ENCODE data around the gene MAP7. TPM values are rescaled to one million over a fixed set of nuclear protein-coding genes. Genes with fewer than 3 reads are reported as not detected.

MAP7 gene
- polyA plus RNA-seq, 1 donor from 2014 or later: 5.1 TPM

DNA sequence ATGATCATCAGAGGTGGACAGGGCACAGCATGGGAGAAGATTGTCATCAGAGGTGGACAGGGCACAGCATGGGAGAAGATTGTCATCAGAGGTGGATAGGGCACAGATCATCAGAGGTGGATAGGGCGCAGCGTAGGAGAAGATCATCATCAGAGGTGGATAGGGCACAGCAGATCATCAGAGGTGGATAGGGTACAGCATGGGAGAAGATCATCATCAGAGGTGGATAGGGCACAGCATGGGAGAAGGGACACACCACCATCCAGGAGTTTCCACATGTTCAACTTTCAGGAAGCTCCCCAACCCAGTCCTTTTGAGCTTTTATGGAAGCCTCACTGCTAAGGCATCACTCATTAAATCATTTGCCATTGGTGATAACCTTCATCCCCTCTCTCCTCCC is 104.1 kb downstream of the MAP7 start:
- no peaks in the 10 kb centered on the region for H3K27me3 ChIP-seq (ENCODE audit: insufficient read depth, low read depth, low read length)
- no peaks in the 10 kb centered on the region for H3K9me2 ChIP-seq (ENCODE audit: insufficient read depth, low read length)
- H3K36me3 ChIP-seq (ENCODE audit: insufficient read depth, low read length): no peaks in the 10 kb centered on the region
- no peak overlapping the region for H3K9ac ChIP-seq (ENCODE audit: low read length)
- H3K4me2 ChIP-seq (ENCODE audit: low read length): no peak overlapping the region
- no peaks in the 10 kb centered on the region for H3K9me3 ChIP-seq (ENCODE audit: low read length)
- H3K79me2 ChIP-seq (replicated peaks; ENCODE audit: insufficient read depth, low read length): no peaks in the 10 kb centered on the region
- no peak overlapping the region for H3K27ac ChIP-seq (ENCODE audit: low read length)
- no peaks in the 10 kb centered on the region for H4K20me1 ChIP-seq (ENCODE audit: insufficient read depth)
- TF ChIP-seq EZH2 (IDR thresholded peaks at IDR 0.05; ENCODE audit: borderline replicate concordance, insufficient read depth, low read length, poor library complexity, severe bottlenecking) (no peak), SMC3 (conservative IDR thresholded peaks at IDR 0.05; ENCODE audit: poor library complexity) (no peak), EP300 (conservative IDR thresholded peaks at IDR 0.05; ENCODE audit: poor library complexity, severe bottlenecking) (no peak), TAF1 (IDR thresholded peaks at IDR 0.05; ENCODE audit: low read depth) (no peak), POLR2AphosphoS5 (IDR thresholded peaks at IDR 0.05) (no peak), RAD21 (conservative IDR thresholded peaks at IDR 0.05) (no peak), MXI1 (conservative IDR thresholded peaks at IDR 0.05; ENCODE audit: poor library complexity, severe bottlenecking) (no peak), CTCF (IDR thresholded peaks at IDR 0.05; ENCODE audit: poor library complexity, severe bottlenecking) (no peak), REST (IDR thresholded peaks at IDR 0.05; ENCODE audit: borderline replicate concordance) (no peak)
- H2AFZ ChIP-seq (ENCODE audit: low read depth, low read length): no peak overlapping the region
- H3K4me3 ChIP-seq (ENCODE audit: low read length): no peak overlapping the region
- no peaks in the 10 kb centered on the region for H3F3A ChIP-seq (ENCODE audit: insufficient read depth, low read length, poor library complexity, severe bottlenecking)

DNA sequence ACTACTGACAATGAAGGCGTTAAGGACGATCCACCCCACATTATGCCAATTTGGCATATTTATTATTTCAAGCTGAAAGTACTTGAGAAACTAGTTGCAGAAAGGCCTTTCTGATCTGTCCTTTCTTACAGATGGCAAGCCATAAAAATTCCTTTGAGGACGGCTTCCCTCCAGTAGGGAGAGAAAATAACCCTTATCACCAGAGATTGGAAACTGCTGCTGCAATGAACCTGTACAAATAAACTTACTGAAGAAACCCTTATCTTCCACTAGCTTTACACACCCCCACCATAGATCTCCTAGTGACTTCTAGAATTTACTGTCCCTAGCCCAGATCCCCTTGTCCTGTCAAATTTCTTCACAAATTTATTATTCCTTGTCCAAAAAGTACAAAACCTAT is 105.2 kb downstream of the MAP7 start:
- Histone ChIP-seq H4K20me1 (ENCODE audit: insufficient read depth) (no peaks in the 10 kb centered on the region), H3K4me2 (ENCODE audit: low read length) (no peak overlapping the region), H3K36me3 (ENCODE audit: insufficient read depth, low read length) (no peaks in the 10 kb centered on the region), H3K79me2 (replicated peaks; ENCODE audit: insufficient read depth, low read length) (no peaks in the 10 kb centered on the region), H3F3A (ENCODE audit: insufficient read depth, low read length, poor library complexity, severe bottlenecking) (no peaks in the 10 kb centered on the region), H2AFZ (ENCODE audit: low read depth, low read length) (no peak overlapping the region), H3K4me3 (ENCODE audit: low read length) (no peak overlapping the region), H3K9me2 (ENCODE audit: insufficient read depth, low read length) (no peaks in the 10 kb centered on the region), H3K27ac (ENCODE audit: low read length) (no peak overlapping the region), H3K27me3 (ENCODE audit: insufficient read depth, low read depth, low read length) (no peaks in the 10 kb centered on the region), H3K9ac (ENCODE audit: low read length) (no peak overlapping the region), H3K9me3 (ENCODE audit: low read length) (no peaks in the 10 kb centered on the region)
- no peak for TF ChIP-seq RAD21 (conservative IDR thresholded peaks at IDR 0.05)
- TF ChIP-seq MXI1 (conservative IDR thresholded peaks at IDR 0.05; ENCODE audit: poor library complexity, severe bottlenecking): no peak
- TF ChIP-seq POLR2AphosphoS5 (IDR thresholded peaks at IDR 0.05): no peak
- no peak for TF ChIP-seq TAF1 (IDR thresholded peaks at IDR 0.05; ENCODE audit: low read depth)
- TF ChIP-seq SMC3 (conservative IDR thresholded peaks at IDR 0.05; ENCODE audit: poor library complexity): no peak
- no peak for TF ChIP-seq CTCF (IDR thresholded peaks at IDR 0.05; ENCODE audit: poor library complexity, severe bottlenecking)
- no peak for TF ChIP-seq EP300 (conservative IDR thresholded peaks at IDR 0.05; ENCODE audit: poor library complexity, severe bottlenecking)
- TF ChIP-seq REST (IDR thresholded peaks at IDR 0.05; ENCODE audit: borderline replicate concordance): no peak
- no peak for TF ChIP-seq EZH2 (IDR thresholded peaks at IDR 0.05; ENCODE audit: borderline replicate concordance, insufficient read depth, low read length, poor library complexity, severe bottlenecking)

Data from neural cell (in vitro differentiated cells).